Measurements from ENCODE around the gene DUSP23.

DUSP23 gene

GRCh38 chr1:159829273-159829634, 48.5 kb downstream of the DUSP23 start:
- no peak for DNase-seq

GRCh38 chr1:159829822-159830465, 49.2 kb downstream of the DUSP23 start:
- DNase-seq: no peak

- no peak for DNase-seq
These were observed 50.0 kb downstream of the DUSP23 start for GRCh38 chr1:159830722-159831121.

GRCh38 chr1:159831412-159832141, 50.8 kb downstream of the DUSP23 start:
- no peak for DNase-seq
